GM19025 (cell line): ENCODE results near the gene PALM.

Source experiments
- ATAC-seq: cut with Tn5 transposase; IDR thresholded peaks from one replicate; pipeline ENCODE4 v1.9.1; 2021; ENCODE audit warnings: mild to moderate bottlenecking, low read depth, moderate library complexity; ENCODE audit not compliant: unreplicated experiment

Gene PALM

GRCh38 chr19:796692-797527, 88.2 kb downstream of the PALM start, which contains the start of gene PTBP1:
Gene PTBP1, plus strand, starts transcription at chr19:797452. Its CDS starts 46 bp downstream, at chr19:797498.
- peak; percentile 72 for ATAC-seq
